Measurements from ENCODE around the gene SURF2.
A peak's percentile ranks its signal among the peaks of the same experiment; 100 is the strongest.

The SURF2 gene

GRCh38 chr9:133354766-133355165 is 1.6 kb upstream of the SURF2 start:
- DNase-seq (ENCODE audit: low read depth), result no peak

- no peak for DNase-seq (ENCODE audit: low read depth)
Measured at GRCh38 chr9:133355881-133356357, 431 bp upstream of the SURF2 start.

GRCh38 chr9:133357656-133358055 is 1.3 kb downstream of the SURF2 start:
- DNase-seq (ENCODE audit: low read depth), result no peak

GRCh38 chr9:133359399-133360175 is 3.2 kb downstream of the SURF2 start:
- DNase-seq (ENCODE audit: low read depth), result no peak

GRCh38 chr9:133360400-133361393 is 4.3 kb downstream of the SURF2 start:
- DNase-seq (ENCODE audit: low read depth), result no peak

GRCh38 chr9:133361507-133362092 is 5.2 kb downstream of the SURF2 start:
- no peak for DNase-seq (ENCODE audit: low read depth)

- DNase-seq (ENCODE audit: low read depth), result no peak
Measured at GRCh38 chr9:133362359-133363044, 6.2 kb downstream of the SURF2 start.

GRCh38 chr9:133366435-133366834 is 10.1 kb downstream of the SURF2 start:
- DNase-seq (ENCODE audit: low read depth), result no peak

- no peak for DNase-seq (ENCODE audit: low read depth)
Measured at GRCh38 chr9:133367221-133367620, 10.9 kb downstream of the SURF2 start.

- no peak for DNase-seq (ENCODE audit: low read depth)
Measured at GRCh38 chr9:133367778-133368177, 11.4 kb downstream of the SURF2 start.

GRCh38 chr9:133368249-133368881 is 12.0 kb downstream of the SURF2 start:
- DNase-seq (ENCODE audit: low read depth), result no peak

GRCh38 chr9:133369422-133369821 is 13.1 kb downstream of the SURF2 start:
- no peak for DNase-seq (ENCODE audit: low read depth)

- DNase-seq (ENCODE audit: low read depth), result no peak
Measured at GRCh38 chr9:133369933-133370332, 13.6 kb downstream of the SURF2 start.

- DNase-seq (ENCODE audit: low read depth), result no peak
Measured at GRCh38 chr9:133370685-133371084, 14.3 kb downstream of the SURF2 start.

- DNase-seq (ENCODE audit: low read depth), result peak; percentile 60
Measured at GRCh38 chr9:133371261-133371711, 14.9 kb downstream of the SURF2 start.

GRCh38 chr9:133372144-133372543 is 15.8 kb downstream of the SURF2 start:
- no peak for DNase-seq (ENCODE audit: low read depth)

- no peak for DNase-seq (ENCODE audit: low read depth)
Measured at GRCh38 chr9:133374612-133375115, 18.3 kb downstream of the SURF2 start.

GRCh38 chr9:133375116-133375723 is 18.9 kb downstream of the SURF2 start:
- DNase-seq (ENCODE audit: low read depth), result no peak

- DNase-seq (ENCODE audit: low read depth), result peak; percentile 93
Measured at GRCh38 chr9:133375724-133376654, 19.6 kb downstream of the SURF2 start, which contains the start of the genes STKLD1 and SURF4. TSS of gene STKLD1 (plus strand) at chr9:133376366. CDS start at chr9:133376474, 108 bp downstream. TSS of gene SURF4 (minus strand) at chr9:133376060. CDS start at chr9:133375969, 91 bp downstream.
